ENCODE measurements around the gene ZFYVE21.
A peak's percentile ranks its signal among the peaks of the same experiment; 100 is the strongest.
"Not testable (repeated sequence)": the region's sequence is repeated elsewhere in the genome, so short reads cannot be mapped to it uniquely, and the experiment has no call there.

ZFYVE21 gene

GRCh38 chr14:103715052-103716000 lies at the start of gene ZFYVE21, which contains the start of gene XRCC3:
Gene ZFYVE21 (plus strand): TSS chr14:103715810. CDS start chr14:103715842, 32 bp downstream.
Gene XRCC3 (minus strand): TSS chr14:103715451. CDS start chr14:103711087, 4,364 bp downstream.
- DNase-seq: peak; percentile 100

- DNase-seq: no peak
Observed at GRCh38 chr14:103667671-103668070, 47.9 kb upstream of the ZFYVE21 start.

- no peak for DNase-seq
Observed at GRCh38 chr14:103668117-103668516, 47.5 kb upstream of the ZFYVE21 start.

GRCh38 chr14:103669370-103669769 lies 46.2 kb upstream of the ZFYVE21 start:
- DNase-seq: no peak

DNA sequence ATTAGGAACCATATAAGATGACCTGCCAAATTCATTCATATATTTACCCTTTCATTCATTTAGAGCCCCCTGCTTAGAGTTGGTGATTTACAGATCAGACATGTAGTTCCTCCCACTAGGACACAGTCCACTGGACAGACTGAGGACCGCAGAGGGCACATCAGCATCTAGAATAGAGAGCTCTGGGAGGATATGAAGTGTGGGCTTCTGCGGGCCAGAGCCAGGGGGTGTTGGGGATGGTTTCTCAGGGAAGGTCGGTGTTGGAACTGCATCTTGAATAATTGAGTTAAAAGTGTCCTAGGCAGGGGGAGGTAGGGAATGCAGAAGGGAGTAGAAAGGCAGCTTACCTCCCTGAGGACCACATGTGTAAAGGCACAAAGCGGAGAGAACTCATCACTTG lies 43.7 kb upstream of the ZFYVE21 start:
- DNase-seq: no peak

GRCh38 chr14:103675957-103676356 lies 39.7 kb upstream of the ZFYVE21 start:
- DNase-seq: no peak

DNA sequence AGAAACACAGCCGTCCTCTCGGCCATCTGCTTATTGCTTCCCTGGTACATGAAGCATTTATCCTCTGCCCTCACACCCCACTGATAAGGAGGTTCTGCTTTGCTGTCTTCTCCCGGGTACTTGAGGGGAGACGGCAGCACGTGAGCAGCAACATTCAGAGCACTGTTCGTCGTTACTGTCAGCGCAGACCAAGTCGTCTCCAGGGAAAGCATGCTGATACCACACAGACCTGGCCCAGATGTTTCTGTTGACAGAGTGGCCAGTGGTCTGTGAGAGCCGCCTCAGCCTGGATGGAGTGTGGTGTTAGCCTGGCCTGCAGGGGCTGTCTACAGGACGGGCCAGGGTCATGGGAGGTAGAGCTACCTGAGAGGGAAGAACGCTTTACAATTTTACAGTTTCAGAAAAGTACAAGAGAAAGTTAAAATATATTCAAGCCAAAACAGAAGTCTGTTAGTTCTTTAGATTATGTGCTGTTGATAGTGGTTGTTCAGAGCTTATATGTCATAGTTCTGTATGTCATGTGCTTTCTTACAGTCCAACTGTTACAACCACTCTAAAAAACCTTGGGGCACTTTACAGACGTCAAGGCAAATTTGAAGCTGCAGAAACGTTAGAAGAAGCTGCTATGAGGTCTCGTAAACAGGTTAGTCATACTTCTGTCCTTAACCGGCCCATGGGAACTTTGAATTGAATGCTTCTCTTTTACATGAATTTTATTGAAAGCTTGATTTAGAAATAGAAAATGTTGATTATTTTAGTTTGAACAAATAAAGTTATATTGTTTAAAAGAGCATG lies 38.5 kb upstream of the ZFYVE21 start:
- no peak for DNase-seq

DNA sequence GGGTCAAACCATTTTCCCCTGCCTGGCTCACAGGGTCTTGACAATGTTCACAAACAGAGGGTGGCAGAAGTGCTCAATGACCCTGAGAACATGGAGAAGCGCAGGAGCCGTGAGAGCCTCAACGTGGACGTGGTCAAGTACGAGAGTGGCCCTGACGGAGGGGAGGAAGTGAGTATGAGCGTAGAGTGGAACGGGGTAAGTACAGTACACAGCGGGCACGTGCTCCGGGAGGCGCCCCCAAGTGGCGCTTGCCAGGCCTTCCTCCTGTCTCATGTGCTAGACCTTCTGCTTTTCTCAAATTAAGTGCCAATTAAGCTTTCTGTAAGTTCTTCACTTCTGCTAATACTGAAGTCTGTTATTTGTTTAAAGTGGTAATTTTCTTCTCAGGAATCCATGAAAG lies 36.3 kb upstream of the ZFYVE21 start:
- peak; percentile 52 for DNase-seq

DNA sequence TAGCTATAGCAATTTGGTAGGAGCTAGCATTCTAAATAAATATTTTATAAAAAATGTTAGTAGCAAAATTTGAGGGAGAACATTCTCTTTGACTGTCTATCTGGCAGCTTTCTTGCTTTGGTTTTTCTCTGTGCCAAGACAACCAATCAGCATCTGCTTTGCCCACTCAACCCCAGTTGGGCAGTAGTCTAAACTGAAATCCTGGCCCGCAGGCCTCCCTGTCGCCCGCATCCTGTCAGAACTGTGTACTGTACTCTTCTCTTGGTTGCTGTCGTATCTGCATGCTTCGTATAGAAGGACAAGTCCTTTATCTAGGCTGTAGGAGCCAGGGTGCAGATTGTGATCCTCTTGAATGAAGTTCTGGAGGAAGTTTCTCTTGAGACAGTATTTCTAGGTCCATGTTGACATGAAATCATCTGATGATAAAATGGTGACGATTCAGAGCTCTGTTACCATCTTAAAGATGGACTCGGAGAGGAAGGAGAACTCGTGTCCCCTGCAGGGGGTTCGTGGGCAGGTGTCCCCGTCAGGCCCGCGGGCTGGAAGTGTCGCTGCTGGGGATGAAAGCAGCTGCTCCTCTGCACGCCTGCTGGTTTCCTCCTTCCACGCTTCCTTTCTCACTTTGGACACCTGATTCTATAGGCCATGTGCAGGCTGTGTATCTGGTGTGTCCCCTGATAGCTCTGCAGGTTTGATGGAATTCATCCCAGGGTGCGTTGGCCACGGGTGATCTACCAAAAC lies 34.9 kb upstream of the ZFYVE21 start:
- DNase-seq: no peak

- DNase-seq: no peak
Observed at GRCh38 chr14:103683139-103683538, 32.5 kb upstream of the ZFYVE21 start.

- no peak for DNase-seq
Observed at GRCh38 chr14:103684471-103684870, 31.1 kb upstream of the ZFYVE21 start.

- DNase-seq: no peak
Observed at GRCh38 chr14:103684871-103685270, 30.7 kb upstream of the ZFYVE21 start.

GRCh38 chr14:103685276-103686211 lies 30.1 kb upstream of the ZFYVE21 start:
- no peak for DNase-seq

GRCh38 chr14:103686831-103687485 lies 28.7 kb upstream of the ZFYVE21 start:
- no peak for DNase-seq

DNA sequence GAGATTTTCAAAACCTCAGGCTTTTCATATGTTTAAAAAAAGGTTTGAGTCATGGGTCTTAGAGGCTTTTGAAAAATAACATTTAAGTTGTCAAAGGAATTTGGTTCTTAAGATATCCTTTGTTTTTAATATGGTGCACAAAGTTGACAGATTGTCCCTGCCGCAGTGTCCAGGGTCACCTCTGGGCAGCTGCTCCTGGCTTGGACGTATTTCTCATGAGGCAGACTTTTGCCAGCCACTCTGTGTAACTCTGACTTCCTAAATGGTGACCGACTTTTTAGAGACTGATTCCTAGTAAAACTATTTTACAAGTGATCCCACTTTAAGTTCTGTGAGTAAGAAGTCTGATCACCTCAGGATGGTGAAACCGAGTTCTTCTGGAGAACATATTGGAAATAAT lies 27.9 kb upstream of the ZFYVE21 start:
- DNase-seq: no peak

GRCh38 chr14:103688441-103688840 lies 27.2 kb upstream of the ZFYVE21 start:
- DNase-seq: no peak

DNA sequence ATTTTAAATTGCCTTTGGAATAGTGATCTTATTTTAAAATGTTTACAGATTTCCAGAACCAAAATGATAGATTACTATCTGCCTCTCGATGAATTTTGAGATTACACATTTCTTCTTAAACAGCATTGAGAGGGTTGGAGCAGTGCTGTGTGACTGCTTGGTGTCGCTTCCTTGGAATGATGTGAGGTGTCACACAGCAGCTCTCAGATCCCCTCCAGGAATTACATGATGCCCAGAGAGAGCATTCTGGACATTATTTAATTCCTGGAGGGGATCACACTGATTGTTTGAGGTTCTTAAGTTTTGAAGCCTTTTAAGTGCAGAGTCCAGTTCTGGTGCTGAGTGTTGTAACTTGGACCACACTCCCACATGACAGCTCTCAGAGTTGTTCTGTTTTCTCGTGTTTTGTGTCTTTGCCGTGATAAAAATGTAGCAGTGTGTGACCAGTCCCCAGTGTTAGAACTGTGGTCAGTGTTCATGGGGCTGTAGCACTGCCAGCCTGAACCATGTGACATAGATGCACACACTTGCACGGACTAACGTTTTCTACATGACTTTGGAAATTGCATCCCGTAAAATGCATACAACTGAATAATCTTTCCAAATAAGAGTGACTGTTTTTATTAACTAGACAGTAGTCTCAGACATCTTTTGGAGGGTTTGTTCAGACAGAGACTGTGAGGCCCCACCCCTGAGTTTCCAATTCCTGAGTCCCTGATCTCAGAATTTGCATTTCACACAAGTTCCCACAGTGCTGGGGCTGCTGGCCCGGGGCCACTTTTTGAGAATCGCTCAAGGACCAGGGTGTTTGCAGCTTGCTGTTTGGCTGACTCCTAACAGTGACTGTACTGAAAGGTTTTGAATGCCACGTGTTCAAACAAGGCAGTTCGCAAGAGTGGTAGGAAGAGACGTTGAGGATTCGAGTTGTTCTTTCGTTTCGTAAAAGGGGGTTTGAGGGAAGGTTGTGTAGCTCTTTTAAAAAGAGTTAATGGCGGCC lies 26.4 kb upstream of the ZFYVE21 start:
- no peak for DNase-seq

GRCh38 chr14:103690332-103690731 lies 25.3 kb upstream of the ZFYVE21 start:
- no peak for DNase-seq

DNA sequence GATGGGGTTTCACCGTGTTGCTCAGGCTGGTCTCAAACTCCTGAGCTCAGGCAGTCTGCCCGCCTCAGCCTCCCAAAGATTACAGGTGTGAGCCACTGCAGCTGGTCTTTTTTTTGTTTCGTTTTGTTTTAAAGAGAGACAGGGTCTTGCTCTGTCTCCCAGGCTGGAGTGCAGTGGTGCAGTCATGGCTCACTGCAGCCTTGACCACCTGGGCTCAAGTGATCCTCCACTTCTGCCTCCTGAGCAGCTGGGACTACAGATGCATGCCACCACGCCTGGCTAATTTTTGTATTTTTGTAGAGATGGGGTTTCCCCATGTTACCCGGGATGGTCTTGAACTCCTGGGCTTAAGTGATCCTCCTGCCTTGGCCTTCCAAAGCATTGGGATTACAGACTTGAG lies 24.0 kb upstream of the ZFYVE21 start:
- not testable (repeated sequence) for DNase-seq

DNA sequence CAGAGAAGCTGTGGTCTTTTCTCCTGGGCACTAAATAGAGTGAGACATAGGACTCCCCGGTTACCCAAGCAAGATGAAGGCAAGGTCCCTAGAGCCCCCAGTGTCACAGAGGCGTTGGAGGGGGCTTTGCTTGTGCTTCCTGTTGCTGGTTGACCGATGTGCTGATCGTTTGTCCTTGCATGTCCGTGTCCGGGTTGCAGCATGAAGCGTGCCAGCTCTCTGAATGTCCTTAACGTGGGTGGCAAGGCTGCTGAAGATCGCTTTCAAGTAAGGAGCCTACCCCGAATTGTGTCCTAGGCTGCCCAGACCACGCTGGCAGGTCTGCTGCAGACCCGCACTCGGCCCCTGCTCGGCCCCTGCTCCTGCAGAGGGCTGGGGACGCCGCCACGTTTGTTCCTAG lies 23.5 kb upstream of the ZFYVE21 start:
- DNase-seq: no peak

Data from CD4-positive, alpha-beta T cell treated with Interleukin-17A for 4 hours (primary cell).